Measurements from ENCODE around the gene SEBOX.

- TF ChIP-seq POLR2A (IDR thresholded peaks at IDR 0.05) (no peak), CTCF (IDR thresholded peaks at IDR 0.05) (no peak), POLR2AphosphoS5 (IDR thresholded peaks at IDR 0.05) (no peak)
These were observed 41.4 kb upstream of the SEBOX start for GRCh38 chr17:28406473-28406814.

All from upper lobe of left lung (tissue), 4 donors.